Measurements from ENCODE around the gene ARRB1.
"Not testable (repeated sequence)": the region's sequence is repeated elsewhere in the genome, so short reads cannot be mapped to it uniquely, and the experiment has no call there.

ARRB1 gene

DNA sequence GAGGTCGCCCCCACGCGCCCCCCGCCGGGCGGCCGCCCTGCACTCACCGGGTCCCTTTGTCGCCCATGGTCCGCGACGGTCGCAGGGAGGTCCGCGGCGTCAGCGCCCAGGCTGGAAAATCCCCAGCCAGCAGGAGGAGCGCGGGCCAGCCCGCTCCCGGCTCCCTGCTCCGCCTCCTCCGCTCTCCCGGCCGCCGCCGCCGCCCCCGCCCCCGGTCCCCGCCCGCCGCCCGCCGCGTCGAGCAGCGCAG lies at the start of gene ARRB1:
Gene ARRB1 (minus strand): TSS at position 121 of the 250 bp plus-strand sequence. CDS start 54 bp downstream, at position 67.
- DNase-seq: peak in 12 of 58 donors; percentile 33 to 79 (median 50)

DNA sequence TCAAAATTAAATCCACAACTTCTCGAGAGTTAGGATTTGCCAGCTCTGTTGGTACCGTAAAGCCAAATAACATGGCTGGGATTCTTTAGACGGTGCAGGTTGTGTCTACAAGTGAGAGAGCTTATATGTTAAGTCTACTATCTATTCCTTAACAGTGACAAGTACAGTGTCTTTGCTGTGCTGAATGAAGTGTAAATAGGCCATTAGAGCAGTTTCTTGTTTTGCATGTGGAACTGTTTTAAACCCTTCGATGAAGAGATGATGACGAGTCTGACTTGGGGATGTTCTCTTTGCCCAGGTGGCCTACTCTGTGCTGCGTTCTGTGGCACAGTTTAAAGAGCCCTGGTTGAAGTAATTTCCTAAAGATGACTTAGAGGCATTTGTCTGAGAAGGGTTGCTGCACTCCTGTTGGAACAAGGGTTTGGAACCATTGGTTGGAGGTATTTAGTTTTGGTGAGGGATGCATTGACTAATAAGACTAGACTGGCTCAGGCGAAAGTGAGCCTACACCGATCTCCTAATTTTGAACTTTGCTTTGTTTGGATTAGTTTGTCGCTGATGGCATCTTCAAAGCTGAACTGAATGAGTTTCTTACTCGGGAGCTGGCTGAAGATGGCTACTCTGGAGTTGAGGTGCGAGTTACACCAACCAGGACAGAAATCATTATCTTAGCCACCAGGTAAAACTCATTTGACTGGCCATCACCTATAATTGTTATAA lies 48.8 kb upstream of the ARRB1 start:
- DNase-seq: no peak

GRCh38 chr11:75399344-75400145 lies 48.1 kb upstream of the ARRB1 start, which contains the start of gene RPS3:
RPS3 (plus strand) TSS chr11:75399518; CDS start chr11:75399548, 30 bp downstream.
- peak; percentile 24 to 94 (median 85) for DNase-seq

DNA sequence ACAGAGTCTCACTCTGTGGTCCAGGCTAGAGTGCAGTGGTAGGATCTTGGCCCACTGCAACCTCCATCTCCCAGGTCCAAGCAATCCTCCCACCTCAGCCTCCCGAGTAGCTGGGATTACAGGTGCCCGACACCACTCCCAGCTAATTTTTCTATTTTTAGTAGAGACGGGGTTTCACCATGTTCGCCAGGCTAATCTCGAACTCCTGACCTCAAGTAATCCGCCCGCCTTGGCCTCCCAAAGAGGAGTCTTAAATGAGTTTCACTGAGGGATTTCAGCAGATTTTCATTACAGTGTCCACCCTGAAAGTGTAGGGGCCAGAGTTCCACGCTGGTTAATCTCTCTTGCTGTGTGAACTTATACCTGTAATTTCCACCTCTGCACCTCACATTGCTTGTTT lies 47.4 kb upstream of the ARRB1 start:
- no peak for DNase-seq

DNA sequence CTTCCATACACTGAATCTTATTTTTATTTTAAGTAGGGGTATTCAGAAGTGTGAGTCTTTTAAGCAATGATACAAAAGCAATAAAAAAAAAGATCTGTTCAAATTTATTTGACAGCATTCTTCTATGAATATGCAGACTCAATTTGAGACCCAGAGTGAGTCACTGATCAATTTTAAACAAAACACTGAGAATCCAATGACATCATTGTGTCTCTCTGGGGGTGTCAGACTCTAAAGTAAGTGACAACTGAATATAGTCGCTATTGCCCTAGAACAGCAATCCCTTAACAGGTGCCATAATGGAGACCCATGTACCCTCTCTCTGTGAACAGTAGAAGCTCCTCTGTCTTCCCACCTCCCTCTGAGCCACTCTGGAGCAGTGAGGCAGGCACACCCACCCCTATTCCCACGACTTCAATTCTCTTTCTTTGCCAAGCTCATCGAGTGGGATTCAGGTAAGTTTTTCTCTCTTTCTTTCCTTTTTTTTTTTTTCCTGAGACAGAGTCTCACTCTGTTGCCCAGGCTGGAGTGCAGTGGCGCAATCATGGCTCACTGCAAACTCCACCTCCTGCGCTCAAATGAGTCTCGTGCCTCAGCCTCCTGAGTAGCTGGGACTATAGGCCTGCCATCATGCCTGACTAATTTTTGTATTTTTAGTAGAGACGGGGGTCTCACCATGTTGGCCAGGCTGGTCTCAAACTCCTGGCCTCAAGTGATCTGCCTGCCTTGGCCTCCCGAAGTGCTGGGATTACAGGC lies 42.8 kb upstream of the ARRB1 start:
- peak in 1 of 58 donors; percentile 29 for DNase-seq

- DNase-seq: no peak
These were observed 38.5 kb upstream of the ARRB1 start for GRCh38 chr11:75389925-75390324.

DNA sequence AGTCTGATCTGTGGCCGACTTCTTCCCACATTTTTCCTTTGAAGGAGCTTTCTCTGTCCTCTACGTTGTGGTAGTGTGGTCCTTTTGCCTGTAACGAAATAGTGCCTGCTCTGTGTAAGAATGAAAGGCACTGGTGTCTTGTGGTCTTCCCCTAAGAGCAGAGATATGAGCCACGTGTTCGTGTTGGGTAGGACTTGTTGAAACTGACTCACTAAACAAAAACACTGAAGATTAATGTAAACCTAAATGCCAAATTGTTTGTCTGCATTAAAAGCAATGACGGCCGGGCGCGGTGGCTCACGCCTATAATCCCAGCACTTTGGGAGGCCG lies 37.8 kb upstream of the ARRB1 start:
- no peak for DNase-seq

DNA sequence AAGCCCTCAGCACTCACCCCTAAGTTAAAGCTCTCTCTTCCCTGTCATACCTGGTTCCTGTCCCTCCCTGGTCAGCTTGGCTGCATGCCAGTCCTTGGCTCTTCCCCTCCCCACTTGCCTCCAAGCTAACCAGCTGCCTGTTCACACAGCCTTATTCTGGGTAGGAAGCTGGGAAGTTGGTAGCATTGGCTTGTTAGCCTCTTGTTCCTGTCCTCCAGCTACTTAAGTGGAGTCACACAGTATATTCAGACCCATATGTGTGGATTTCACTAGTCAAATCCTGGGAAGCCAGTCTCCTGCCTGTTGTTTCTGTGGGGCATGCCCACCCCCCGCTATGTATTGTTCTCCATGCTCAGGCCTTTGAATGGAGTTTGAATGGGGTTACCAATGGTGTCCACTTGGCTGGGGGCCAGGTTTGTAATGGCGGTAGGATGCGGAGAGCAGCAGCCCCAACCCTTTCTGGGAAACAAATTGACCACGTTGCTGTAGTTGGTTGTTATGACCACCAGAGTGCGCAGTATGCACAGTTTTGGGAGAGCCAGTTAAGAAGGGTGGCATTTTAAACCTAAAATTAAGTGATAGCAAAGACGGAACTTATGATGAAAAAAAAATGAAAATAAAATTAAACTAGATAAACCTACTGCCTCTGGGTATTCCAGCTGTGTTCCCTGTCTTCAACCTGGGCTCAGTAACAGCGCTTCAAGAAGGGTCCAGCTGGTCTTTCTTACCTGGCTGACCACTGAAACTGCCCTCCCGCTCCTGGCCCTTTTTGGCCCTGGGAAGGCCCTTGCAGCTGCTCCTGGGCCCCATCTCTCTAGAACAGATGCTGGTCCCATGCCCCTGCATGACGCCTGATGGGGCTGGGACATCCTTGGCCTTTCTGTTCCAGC lies 37.2 kb upstream of the ARRB1 start:
- peak in 55 of 58 donors; percentile 2 to 83 (median 34) for DNase-seq

GRCh38 chr11:75387736-75388294 lies 36.4 kb upstream of the ARRB1 start:
- no peak for DNase-seq

DNA sequence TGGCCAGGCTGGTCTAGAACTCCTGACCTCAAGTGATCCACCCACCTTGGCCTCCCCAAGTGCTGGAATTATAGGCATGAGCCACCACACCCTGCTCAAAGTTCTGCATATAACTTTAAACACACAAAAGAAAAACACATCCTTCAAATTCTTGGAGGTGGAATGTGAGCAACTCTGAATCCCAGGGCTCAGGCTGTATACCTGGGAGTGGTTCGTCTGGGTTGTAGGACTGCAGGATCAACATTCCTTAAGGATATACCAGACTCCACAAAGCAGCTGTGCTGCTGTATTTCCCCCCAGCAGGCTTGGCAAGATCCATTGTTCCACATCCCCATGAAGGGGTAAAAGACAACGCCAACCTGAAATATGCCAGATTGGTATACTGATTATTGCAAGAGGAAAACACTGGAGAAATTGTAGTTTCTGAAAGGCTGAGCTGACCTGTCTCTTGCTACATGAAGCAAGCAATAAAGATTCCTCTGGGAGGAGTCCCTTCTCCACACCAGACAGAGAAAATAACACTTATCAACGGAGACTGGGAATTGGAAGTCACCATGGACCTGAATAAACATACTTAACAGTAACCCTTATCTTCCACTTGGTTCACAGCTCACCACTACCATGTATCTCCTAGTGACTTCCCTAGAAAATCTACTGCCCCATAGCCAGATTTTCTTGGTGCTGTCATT lies 35.6 kb upstream of the ARRB1 start:
- no peak for DNase-seq

DNA sequence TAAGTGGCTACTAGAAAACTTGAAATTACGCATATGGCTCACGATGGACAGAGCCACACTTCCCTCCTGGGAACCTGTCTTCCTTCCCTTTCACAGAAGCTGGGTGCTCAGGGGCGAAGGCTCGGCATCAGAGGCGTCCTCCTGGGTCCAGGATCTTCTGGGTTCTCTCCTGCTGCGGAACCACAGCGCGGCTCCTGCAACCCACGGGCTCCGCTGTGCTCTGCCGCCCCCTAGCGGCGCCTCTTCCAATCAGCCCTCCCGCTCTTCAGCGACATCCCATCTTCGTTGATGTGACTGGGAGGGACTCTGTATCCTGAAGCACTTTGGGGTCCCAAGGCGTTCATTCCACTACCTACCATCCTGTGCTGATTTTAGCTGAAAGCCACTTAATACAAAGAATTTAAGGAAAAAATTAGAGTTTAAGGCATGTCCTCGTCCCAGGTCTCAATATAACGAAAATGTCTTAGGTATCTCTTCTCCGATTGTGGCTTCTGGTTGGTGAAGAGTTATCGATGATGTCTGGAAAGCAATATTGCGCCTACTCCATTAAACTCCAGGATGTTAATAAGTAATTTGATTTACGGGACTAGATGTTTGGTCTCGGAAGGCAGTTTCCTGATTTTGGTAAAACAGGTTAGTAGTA lies 33.1 kb upstream of the ARRB1 start:
- peak in 57 of 58 donors; percentile 2 to 86 (median 62) for DNase-seq

DNA sequence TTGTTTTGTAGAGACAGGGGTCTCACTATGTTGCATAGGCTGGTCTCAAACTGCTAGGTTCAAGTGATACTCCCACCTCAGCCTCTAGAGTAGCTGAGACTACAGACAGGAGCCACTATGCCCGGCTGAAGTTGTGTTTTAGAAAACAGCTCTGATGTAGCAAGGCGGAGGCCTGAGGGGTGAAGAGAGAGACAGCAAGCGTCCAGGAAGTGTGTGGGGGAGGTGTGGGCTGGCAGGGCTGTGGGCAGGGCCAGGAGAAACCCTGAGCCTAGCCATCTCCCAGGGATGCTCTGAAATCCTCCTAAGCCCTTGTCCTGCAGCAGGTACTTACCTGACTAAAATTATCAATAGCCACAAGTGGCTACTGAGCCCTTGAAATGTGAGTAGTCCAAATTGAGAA lies 31.8 kb upstream of the ARRB1 start:
- no peak for DNase-seq

DNA sequence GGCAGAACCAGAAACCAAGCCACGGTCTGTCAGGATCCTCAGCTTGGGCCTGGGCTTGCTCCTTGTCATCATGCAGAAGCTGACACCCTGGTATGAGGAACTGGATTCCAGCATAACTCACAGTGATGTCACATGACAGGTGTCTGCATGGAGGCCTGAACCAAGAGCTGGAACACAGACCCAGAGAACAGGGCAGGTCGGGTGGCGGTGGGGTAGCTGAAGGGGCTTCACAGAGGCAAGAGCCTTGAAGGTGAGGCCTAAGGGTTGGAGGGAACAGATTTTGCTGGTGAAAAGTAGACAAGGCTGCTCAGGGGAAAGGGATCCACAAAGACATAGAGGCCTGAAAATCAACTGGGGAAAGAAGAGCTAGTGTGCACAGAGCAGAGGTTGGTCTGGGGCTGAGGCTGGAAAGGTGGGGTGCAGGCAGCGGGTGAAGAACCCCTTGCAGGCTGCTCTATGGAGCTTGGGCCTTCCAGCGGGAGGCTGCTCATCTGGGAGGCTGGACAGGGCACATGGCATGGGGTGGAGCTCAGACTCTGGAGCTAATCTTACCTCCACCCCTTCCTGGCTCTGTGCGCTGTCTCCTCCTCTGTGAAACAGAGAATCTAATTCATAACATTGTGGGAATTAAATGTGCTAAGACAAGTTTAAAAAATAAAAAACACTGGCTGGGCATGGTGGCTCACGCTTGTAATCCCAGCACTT lies 29.4 kb upstream of the ARRB1 start:
- DNase-seq: peak in 2 of 58 donors; percentile 4 to 12

- DNase-seq: no peak
These were observed 28.8 kb upstream of the ARRB1 start for GRCh38 chr11:75380245-75380644.

- not testable (repeated sequence) for DNase-seq
These were observed 27.3 kb upstream of the ARRB1 start for GRCh38 chr11:75378776-75379175.

DNA sequence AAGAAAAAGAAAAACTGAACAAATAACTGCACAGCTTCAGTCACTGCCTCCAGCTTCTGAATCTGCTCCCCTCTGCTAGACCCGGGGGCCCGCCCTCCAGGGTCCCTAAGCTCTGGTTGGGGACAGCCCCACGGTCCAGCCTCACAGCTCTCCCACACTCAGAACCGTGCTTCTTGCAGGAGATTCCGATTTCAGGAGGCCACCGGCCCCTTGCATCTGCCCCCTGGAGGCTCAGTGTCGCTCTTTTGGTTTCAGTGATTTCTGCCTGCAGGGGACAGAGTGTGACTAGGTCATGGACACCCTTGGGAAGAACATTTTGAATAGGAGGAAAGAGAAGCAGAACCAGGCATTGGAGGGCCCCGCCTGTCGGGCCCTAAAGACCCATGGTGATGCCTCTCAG lies 24.7 kb upstream of the ARRB1 start:
- no peak for DNase-seq

- no peak for DNase-seq
These were observed 24.2 kb upstream of the ARRB1 start for GRCh38 chr11:75375626-75376025.

DNA sequence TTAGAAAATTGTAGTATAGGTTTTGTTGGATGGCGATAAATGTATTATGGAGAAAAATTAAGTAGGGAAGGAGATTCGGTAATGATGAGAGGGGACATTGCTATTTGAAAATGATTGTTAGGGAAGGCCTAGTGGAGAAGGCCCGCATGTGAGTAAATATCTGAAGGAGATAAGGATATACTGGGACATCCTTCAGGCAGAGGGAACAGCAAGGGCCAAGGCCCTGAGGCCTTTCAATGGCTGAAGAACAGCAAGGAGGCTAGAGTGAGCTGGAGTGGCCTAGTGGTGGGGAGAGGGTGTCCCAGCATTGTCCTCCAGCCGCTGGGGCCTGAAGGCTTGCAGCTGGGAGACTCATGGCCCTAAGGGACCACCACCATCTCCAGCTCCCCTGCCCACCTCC lies 23.2 kb upstream of the ARRB1 start:
- DNase-seq: no peak

DNA sequence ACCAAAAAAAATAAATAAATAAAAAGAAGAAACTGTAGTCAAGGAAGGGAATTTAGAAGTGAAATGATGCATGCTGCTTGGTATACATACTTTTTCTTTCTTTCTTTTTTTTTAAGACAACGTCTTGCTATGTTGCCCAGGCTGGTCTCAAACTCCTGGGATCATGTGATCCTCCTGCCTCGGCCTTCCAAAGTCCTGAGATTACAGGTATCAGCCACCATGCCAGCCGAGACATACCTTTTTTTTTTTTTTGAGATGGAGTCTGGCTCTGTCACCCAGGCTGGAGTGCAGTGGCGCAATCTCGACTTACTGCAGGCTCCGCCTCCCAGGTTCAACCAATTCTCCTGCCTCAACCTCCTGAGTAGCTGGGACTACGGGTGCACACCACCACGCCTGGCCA lies 21.7 kb upstream of the ARRB1 start:
- DNase-seq: no peak

Data from anterior cingulate cortex (tissue), 58 donors.